Lower lobe of right lung (tissue), 2 donors: Measurements from ENCODE around the gene CFAP54. TPM values are rescaled to one million over a fixed set of nuclear protein-coding genes. Genes with fewer than 3 reads are reported as not detected.

Experiments
- ATAC-seq, 2 donors: fragments of 200-7000 bp; cut with Tn5 transposase; one replicate each; pipeline ENCODE4 v1.9.1; 2020 to 2022; ENCODE audit warnings: mild to moderate bottlenecking in 2 of 2, moderate library complexity in 2 of 2
- DNase-seq: peaks from one replicate; pipeline ENCODE4 v3.0.0-alpha.2; 2020
- H3K27ac ChIP-seq: fragments of 200-600 bp; one replicate; pipeline ENCODE4 v1.8.0; 2022
- H3K27me3 ChIP-seq: fragments of 200-600 bp; one replicate; pipeline ENCODE4 v1.8.0; 2022; ENCODE audit warnings: low read depth
- H3K36me3 ChIP-seq: fragments of 200-600 bp; one replicate; pipeline ENCODE4 v1.8.0; 2022; ENCODE audit warnings: mild to moderate bottlenecking
- H3K4me1 ChIP-seq: fragments of 200-600 bp; one replicate; pipeline ENCODE4 v1.8.0; 2022
- H3K4me3 ChIP-seq: fragments of 200-600 bp; one replicate; pipeline ENCODE4 v1.8.0; 2022; ENCODE audit warnings: mild to moderate bottlenecking
- H3K9me3 ChIP-seq: fragments of 200-600 bp; one replicate; pipeline ENCODE4 v1.8.0; 2022
- intact Hi-C: fragments of 100-400 bp; cut with DNase I; formaldehyde crosslinking; loops from one replicate; pipeline ENCODE4 v1.11.0; 2022
- total RNA-seq: library from RNA; stranded (reverse); fragmentation: NEBNext Ultra II Directional; extraction: Animal tissue kit (Norgen Biotek cat#: 25700); gene quantifications from one replicate; pipeline ENCODE4 v1.2.1, GENCODE V29; 2021
- TF ChIP-seq, protein P1 (sequence below): fragments of 200-600 bp; IDR thresholded peaks from one replicate; pipeline ENCODE4 v1.8.0; 2022; ENCODE audit warnings: antibody characterized with exemption, mild to moderate bottlenecking
- donor health status: DM: no; HTN: yes; CAD: no; lungs with severe emphysema.

Gene CFAP54
- total RNA-seq, 1 donor from 2014 or later = 7.9 TPM

DNA sequence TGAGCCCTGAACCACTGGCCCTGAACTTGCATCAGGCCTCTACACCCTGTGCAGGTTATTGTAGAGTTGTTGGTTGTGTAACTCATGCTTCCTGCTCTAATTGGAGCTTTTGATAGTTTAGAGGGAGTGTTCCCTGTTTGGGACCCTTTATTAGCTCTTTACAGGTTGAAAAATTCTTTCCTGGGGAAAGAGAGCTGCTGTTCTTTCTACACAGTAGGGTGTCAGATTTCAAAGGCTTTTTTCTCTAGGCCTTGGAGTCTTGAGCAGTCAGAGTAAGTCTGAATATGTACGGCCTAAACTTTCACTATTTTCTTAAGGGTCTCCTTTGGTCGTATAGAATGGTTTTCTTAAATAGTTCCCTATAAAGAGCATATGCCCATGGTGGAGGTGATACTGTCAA, 356.9 kb downstream of the CFAP54 start:
- H3K9me3 ChIP-seq = no peaks in the 10 kb centered on the region
- no peak overlapping the region for H3K27ac ChIP-seq
- TF ChIP-seq, protein P1, sequence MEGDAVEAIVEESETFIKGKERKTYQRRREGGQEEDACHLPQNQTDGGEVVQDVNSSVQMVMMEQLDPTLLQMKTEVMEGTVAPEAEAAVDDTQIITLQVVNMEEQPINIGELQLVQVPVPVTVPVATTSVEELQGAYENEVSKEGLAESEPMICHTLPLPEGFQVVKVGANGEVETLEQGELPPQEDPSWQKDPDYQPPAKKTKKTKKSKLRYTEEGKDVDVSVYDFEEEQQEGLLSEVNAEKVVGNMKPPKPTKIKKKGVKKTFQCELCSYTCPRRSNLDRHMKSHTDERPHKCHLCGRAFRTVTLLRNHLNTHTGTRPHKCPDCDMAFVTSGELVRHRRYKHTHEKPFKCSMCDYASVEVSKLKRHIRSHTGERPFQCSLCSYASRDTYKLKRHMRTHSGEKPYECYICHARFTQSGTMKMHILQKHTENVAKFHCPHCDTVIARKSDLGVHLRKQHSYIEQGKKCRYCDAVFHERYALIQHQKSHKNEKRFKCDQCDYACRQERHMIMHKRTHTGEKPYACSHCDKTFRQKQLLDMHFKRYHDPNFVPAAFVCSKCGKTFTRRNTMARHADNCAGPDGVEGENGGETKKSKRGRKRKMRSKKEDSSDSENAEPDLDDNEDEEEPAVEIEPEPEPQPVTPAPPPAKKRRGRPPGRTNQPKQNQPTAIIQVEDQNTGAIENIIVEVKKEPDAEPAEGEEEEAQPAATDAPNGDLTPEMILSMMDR = no peak
- H3K4me3 ChIP-seq = no peak overlapping the region
- no peaks in the 10 kb centered on the region for H3K4me1 ChIP-seq
- H3K27me3 ChIP-seq = no peaks in the 10 kb centered on the region
- H3K36me3 ChIP-seq = no peaks in the 10 kb centered on the region
- no peak for ATAC-seq
- DNase-seq = no peak
- intact Hi-C loops = no loop called here

- Histone ChIP-seq H3K9me3 (no peaks in the 10 kb centered on the region), H3K36me3 (no peaks in the 10 kb centered on the region), H3K4me1 (no peaks in the 10 kb centered on the region), H3K27ac (no peak overlapping the region), H3K27me3 (no peaks in the 10 kb centered on the region), H3K4me3 (no peak overlapping the region)
- no peak for DNase-seq
- no peak for ATAC-seq
- intact Hi-C loops = no loop called here
- TF ChIP-seq, protein P1 = no peak
Measured at GRCh38 chr12:96850676-96851075, 361.3 kb downstream of the CFAP54 start.

- no peaks in the 10 kb centered on the region for H3K4me1 ChIP-seq
- TF ChIP-seq, protein P1 = no peak
- no peaks in the 10 kb centered on the region for H3K9me3 ChIP-seq
- no peak for DNase-seq
- no peak for ATAC-seq
- H3K36me3 ChIP-seq = no peaks in the 10 kb centered on the region
- no peak overlapping the region for H3K27ac ChIP-seq
- intact Hi-C loops = no loop called here
- no peak overlapping the region for H3K4me3 ChIP-seq
- H3K27me3 ChIP-seq = no peaks in the 10 kb centered on the region
Measured at GRCh38 chr12:96858162-96858561, 368.8 kb downstream of the CFAP54 start.

DNA sequence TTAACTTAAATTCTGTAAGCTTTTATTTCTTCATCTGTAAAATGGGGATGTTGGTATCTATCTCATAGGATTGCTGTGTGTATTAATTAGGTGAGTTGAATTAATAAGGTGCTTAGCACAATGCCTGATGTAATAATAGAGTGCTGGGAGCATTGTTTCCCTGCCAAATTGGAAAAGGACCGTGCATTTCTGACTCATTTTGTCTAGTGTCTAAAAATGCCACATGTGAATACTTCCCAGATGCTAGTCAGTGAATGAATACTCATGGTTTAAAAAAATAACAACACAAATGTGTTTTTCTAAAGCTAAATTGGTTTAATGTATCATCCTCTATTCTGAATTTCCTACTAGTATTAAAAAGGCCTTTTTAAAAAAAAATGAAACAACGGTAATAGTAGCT, 372.3 kb downstream of the CFAP54 start:
- no peaks in the 10 kb centered on the region for H3K9me3 ChIP-seq
- H3K4me3 ChIP-seq = no peak overlapping the region
- TF ChIP-seq, protein P1 = no peak
- H3K36me3 ChIP-seq = no peaks in the 10 kb centered on the region
- no peaks in the 10 kb centered on the region for H3K4me1 ChIP-seq
- DNase-seq (no peak), ATAC-seq (no peak)
- intact Hi-C loops = no loop called here
- H3K27ac ChIP-seq = no peak overlapping the region
- H3K27me3 ChIP-seq = no peaks in the 10 kb centered on the region

DNA sequence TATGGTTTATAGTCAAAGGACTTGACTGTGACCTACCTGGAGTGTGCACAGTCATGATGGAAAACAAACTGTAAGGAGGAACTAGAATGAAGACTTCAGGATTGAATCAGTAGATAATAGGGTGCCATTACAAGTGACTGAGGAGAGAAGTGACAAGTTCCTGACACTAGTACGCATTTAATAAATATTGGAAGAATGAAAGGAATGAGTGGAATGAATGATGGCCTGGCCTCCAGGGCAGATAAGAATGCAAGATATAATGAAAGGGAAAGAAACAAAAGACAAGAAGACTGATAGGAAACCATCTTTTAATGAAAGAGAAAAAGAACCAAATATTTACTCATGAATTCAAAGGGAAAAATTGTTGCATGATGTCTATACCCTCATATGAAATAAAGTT, 372.9 kb downstream of the CFAP54 start:
- ATAC-seq = no peak

More for the DNA sequence above, 372.9 kb downstream of the CFAP54 start:
- H3K36me3 ChIP-seq = no peaks in the 10 kb centered on the region
- no peak overlapping the region for H3K27ac ChIP-seq
- no peaks in the 10 kb centered on the region for H3K9me3 ChIP-seq
- no peaks in the 10 kb centered on the region for H3K4me1 ChIP-seq
- TF ChIP-seq, protein P1 = no peak
- no peaks in the 10 kb centered on the region for H3K27me3 ChIP-seq
- DNase-seq = no peak
- H3K4me3 ChIP-seq = no peak overlapping the region
- intact Hi-C loops = no loop called here
